DOHH2 (cell line): Measurements from ENCODE around the gene LRRC61.
"Not testable (repeated sequence)": the region's sequence is repeated elsewhere in the genome, so short reads cannot be mapped to it uniquely, and the experiment has no call there.

ENCODE experiments used
- H3F3A ChIP-seq: fragments of 200-600 bp; sonication (generic), shearing (Covaris generic); 2 replicates; pipeline ENCODE4 v1.6.0; 2016; ENCODE audit warnings: antibody characterized with exemption, mild to moderate bottlenecking; ENCODE audit not compliant: control insufficient read depth, insufficient read depth
- H3K27ac ChIP-seq: fragments of 200-600 bp; sonication (generic); 2 replicates; pipeline ENCODE4 v1.5.1; 2014; ENCODE audit warnings: low read depth, mild to moderate bottlenecking, low read length, moderate library complexity
- H3K27me3 ChIP-seq: fragments of 200-600 bp; sonication (generic); 2 replicates; pipeline ENCODE4 v1.6.1; 2014; ENCODE audit warnings: mild to moderate bottlenecking, low read length, mixed read lengths; ENCODE audit not compliant: control insufficient read depth
- H3K36me3 ChIP-seq: fragments of 200-600 bp; sonication (generic); 2 replicates; pipeline ENCODE4 v1.6.1; 2014; ENCODE audit warnings: mild to moderate bottlenecking, low read length, moderate library complexity, mixed read lengths; ENCODE audit not compliant: control insufficient read depth
- H3K4me1 ChIP-seq: fragments of 200-600 bp; sonication (generic); 2 replicates; pipeline ENCODE4 v1.6.1; 2014; ENCODE audit warnings: mild to moderate bottlenecking, low read length, mixed read lengths; ENCODE audit not compliant: control insufficient read depth
- H3K4me2 ChIP-seq: fragments of 200-600 bp; sonication (generic); 2 replicates; pipeline ENCODE4 v1.6.0; 2014; ENCODE audit warnings: mild to moderate bottlenecking, low read length, moderate library complexity
- H3K4me3 ChIP-seq: fragments of 200-600 bp; sonication (generic); 2 replicates; pipeline ENCODE4 v1.5.1; 2014; ENCODE audit warnings: mild to moderate bottlenecking, low read length, mixed read lengths
- H3K79me2 ChIP-seq: fragments of 200-600 bp; sonication (generic); 2 replicates; pipeline ENCODE4 v1.6.1; 2014; ENCODE audit warnings: mild to moderate bottlenecking, low read length, mixed read lengths; ENCODE audit not compliant: control insufficient read depth
- H3K9me2 ChIP-seq: fragments of 200-600 bp; sonication (generic); replicated peaks from 2 replicates; pipeline ENCODE4 v1.6.1; 2014; ENCODE audit warnings: mild to moderate bottlenecking, low read length, mixed read lengths; ENCODE audit not compliant: control insufficient read depth
- H3K9me3 ChIP-seq: fragments of 200-600 bp; sonication (generic); 2 replicates; pipeline ENCODE4 v1.6.1; 2014; ENCODE audit warnings: antibody characterized with exemption, low read length, mixed read lengths; ENCODE audit not compliant: control insufficient read depth, insufficient read depth
- H4K20me1 ChIP-seq: fragments of 200-600 bp; sonication (generic); 2 replicates; pipeline ENCODE4 v1.6.0; 2014; ENCODE audit warnings: low read depth, mild to moderate bottlenecking, antibody characterized with exemption, low read length, moderate library complexity; ENCODE audit not compliant: control insufficient read depth, insufficient read depth
- EZH2phosphoT487 ChIP-seq: fragments of 200-600 bp; sonication (generic); IDR thresholded peaks from 2 replicates; pipeline ENCODE4 v1.6.1; 2017; ENCODE audit warnings: borderline replicate concordance, mild to moderate bottlenecking, antibody characterized with exemption, low read length, moderate library complexity, mixed read lengths
- TF ChIP-seq, protein P1 (sequence below): fragments of 200-600 bp; sonication (generic); IDR thresholded peaks from one replicate; pipeline ENCODE4 v1.5.1; 2014; ENCODE audit warnings: antibody characterized with exemption, mild to moderate bottlenecking, low read depth, low read length; ENCODE audit not compliant: poor library complexity, severe bottlenecking

Gene LRRC61, protein sequence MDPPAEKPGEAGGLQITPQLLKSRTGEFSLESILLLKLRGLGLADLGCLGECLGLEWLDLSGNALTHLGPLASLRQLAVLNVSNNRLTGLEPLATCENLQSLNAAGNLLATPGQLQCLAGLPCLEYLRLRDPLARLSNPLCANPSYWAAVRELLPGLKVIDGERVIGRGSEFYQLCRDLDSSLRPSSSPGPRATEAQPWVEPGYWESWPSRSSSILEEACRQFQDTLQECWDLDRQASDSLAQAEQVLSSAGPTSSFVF

DNA sequence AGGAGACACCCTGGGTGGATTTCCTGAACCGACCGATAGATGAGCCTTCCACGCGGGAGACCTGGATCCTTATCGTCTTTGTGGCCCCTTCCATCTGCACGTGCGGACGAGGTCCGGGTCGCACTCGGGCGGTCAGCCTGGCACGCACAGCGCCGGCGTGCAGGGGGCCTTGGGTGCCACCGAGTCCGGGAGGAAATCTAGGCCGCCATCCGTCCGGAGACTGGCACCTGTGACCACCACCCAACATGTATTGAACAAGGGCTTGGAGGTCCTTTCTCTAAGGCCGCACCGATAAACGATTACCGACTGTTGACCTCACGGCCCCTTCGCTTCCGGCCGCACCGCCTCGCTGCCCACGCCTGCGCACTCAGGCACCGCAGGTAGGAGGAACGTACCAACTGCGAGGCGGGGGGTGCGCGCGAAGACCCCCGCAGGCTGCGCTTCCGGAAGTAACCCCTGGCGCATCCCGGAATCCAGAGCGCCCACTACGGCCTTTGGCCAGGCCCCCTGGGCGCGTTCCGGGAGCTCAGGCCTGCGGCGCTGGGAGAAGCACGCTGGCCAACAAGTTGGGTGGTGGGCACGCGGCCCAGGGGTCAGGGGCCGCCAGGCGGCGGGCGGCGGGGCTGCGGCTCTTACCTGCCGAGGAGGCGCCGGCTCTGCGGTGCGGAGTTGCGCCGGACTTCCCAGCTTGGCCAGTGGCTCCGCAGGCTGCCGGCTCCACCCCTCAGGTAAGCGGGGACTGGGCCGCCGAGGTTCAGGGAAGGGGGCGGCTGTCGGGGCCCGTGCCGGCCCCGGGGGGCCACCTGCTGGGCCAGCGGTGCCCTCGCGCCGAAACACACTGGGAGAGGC lies at the start of gene LRRC61, which contains the start of gene ACTR3C:
LRRC61 (plus strand) TSS at position 523 of the 849 bp plus-strand sequence. CDS start 13,507 bp downstream, outside the sequence.
ACTR3C (minus strand) TSS at position 713 of the 849 bp plus-strand sequence. CDS start 28,249 bp downstream, outside the sequence.
- Histone ChIP-seq H3K79me2 (peaks cover 38% of the 10 kb centered on the region), H3K9me2 (no peaks in the 10 kb centered on the region), H3K27me3 (no peaks in the 10 kb centered on the region), H3K4me2 (peak within 1 kb of the TSS; percentile 98), H4K20me1 (no peaks in the 10 kb centered on the region), H3K9me3 (no peaks in the 10 kb centered on the region), H3K36me3 (peaks cover 52% of the 10 kb centered on the region), H3K4me3 (peak within 1 kb of the TSS; percentile 99), H3K27ac (peak within 1 kb of the TSS; percentile 72), H3K4me1 (peaks cover 29% of the 10 kb centered on the region), H3F3A (no peaks in the 10 kb centered on the region)
- TF ChIP-seq EZH2phosphoT487 = no peak
- TF ChIP-seq, protein P1, sequence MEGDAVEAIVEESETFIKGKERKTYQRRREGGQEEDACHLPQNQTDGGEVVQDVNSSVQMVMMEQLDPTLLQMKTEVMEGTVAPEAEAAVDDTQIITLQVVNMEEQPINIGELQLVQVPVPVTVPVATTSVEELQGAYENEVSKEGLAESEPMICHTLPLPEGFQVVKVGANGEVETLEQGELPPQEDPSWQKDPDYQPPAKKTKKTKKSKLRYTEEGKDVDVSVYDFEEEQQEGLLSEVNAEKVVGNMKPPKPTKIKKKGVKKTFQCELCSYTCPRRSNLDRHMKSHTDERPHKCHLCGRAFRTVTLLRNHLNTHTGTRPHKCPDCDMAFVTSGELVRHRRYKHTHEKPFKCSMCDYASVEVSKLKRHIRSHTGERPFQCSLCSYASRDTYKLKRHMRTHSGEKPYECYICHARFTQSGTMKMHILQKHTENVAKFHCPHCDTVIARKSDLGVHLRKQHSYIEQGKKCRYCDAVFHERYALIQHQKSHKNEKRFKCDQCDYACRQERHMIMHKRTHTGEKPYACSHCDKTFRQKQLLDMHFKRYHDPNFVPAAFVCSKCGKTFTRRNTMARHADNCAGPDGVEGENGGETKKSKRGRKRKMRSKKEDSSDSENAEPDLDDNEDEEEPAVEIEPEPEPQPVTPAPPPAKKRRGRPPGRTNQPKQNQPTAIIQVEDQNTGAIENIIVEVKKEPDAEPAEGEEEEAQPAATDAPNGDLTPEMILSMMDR = peak; percentile 65

DNA sequence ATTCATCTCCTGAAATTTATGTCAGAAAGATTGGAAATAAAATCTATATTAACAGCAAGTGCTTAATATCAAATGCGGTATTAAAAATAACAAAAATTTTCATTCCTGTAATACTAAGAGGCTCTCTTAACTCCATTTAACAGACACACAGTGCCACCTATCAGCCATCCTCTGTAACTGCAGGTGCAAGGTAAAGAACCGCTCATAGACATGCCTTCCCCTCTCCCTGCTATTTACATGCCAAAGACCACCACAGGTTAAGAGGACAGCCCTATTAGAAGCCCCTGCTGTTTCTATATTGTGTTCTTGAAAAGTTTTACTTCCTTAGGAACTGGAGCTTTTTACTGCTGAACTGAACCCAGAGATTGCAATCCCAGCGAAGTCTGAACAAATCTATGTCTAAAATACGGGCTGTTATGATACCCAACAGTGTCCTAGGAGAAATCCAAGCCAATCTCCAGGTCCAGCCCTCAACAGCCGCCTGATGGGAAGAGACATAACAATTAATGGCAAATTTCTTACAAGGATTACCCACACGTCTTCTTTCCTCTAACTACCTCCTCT lies 46.9 kb upstream of the LRRC61 start:
- H3K4me3 ChIP-seq, H3K9me3 ChIP-seq, H3K4me2 ChIP-seq, H3K36me3 ChIP-seq, H3F3A ChIP-seq, H3K79me2 ChIP-seq, H3K9me2 ChIP-seq, H4K20me1 ChIP-seq, H3K4me1 ChIP-seq, H3K27me3 ChIP-seq, H3K27ac ChIP-seq: not testable (repeated sequence)
- TF ChIP-seq, protein P1 = peak; percentile 64

DNA sequence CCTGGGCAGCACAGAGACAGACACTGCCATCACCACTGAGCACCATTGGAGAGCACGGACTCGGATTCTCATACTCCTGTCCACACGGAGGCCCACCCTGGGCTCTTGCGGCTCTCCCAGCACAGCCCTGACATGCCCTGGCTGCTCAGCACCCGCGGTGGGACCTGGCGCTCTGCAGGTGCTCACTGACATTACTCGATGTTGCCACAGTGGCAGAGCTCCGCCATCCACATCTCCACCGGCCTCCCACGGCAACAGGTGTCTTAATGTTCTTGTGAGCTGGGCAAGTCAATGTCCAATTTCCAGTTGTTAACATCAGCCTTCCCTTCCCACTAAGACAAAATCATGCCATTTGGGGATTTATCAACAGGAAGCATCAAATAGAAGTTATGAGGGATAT lies 44.8 kb upstream of the LRRC61 start:
- not testable (repeated sequence) for H3K4me2 ChIP-seq, H4K20me1 ChIP-seq, H3K9me3 ChIP-seq, H3K27ac ChIP-seq, H3K4me3 ChIP-seq, H3K4me1 ChIP-seq, H3K79me2 ChIP-seq, H3K9me2 ChIP-seq, H3F3A ChIP-seq, H3K27me3 ChIP-seq, H3K36me3 ChIP-seq

DNA sequence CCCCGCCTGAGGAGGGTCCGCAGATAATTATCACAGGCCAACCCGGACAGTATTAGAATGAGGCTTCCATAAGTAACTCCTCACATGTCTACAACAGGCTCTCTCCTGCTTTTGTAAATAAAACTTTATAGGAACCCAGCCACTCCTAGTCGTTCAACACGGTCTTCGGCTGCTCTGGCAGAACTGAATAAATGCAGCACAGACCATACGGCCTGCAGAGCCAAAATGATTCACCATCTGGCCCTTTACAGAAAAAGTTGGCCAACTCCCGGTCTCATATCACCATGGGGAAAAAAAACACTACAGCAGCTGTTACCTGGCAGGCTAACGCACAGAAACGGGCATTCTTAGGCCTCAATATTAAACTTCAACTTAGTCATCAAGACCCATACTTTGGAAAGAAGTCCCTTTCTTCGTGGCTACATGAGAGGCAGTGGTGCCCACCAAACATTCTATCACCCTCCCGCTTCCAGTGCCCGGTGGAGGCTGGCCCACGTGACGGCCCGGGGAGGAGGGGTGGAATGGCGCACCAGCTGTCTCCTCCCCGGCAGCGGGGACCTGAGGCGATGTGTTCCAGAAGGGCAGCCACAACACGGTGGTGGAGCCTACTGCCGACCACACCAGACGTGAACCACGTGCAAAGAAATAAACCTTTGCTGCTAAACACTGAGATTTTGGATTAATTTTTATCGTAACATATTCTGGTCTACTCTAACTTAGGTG lies 41.3 kb upstream of the LRRC61 start:
- H3K79me2 ChIP-seq, H3K36me3 ChIP-seq, H3K27ac ChIP-seq, H3K27me3 ChIP-seq, H3K4me3 ChIP-seq, H3F3A ChIP-seq, H3K9me2 ChIP-seq, H3K4me2 ChIP-seq, H4K20me1 ChIP-seq, H3K9me3 ChIP-seq, H3K4me1 ChIP-seq: not testable (repeated sequence)

DNA sequence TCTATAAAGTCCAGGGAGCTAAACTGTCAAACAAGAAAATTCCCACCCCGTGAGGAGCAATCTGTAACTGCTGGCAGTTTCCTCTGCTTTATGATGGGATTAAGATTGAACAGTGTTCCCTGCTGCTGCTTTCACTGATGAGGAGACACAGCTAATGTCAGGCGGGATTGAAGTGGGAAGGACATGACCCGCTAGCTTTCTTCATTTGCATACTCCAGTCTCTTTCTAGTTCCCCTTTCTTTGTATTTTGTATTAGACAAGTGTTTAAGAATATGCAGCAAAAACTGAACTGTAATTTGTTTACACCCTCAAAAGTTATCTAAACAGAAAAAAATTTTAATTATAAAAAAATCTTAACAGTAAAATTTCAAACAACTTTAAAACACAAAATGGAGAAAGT lies 40.0 kb upstream of the LRRC61 start:
- not testable (repeated sequence) for H3K27ac ChIP-seq, H3K36me3 ChIP-seq, H3K27me3 ChIP-seq, H3K4me3 ChIP-seq, H3K79me2 ChIP-seq, H4K20me1 ChIP-seq, H3F3A ChIP-seq, H3K9me3 ChIP-seq, H3K4me2 ChIP-seq, H3K9me2 ChIP-seq, H3K4me1 ChIP-seq

DNA sequence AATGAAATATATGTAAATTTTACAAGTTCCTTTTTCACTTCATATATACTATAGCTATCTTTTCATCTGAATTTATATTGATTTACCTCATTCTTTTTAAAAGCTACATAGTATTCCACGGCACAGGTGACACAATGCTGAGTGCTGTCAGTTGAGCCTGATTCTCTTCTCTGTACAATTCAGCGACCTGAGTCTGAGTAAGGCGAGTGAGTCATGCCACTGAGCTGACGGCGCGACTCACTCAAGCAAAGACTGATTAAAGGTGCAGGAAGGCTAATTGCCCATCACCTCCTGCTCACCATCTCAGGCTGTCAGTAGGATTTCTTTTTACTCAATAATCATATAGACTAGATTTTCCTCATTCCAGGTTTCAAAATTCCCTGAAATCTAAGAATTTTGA lies 39.5 kb upstream of the LRRC61 start:
- not testable (repeated sequence) for H3F3A ChIP-seq, H3K27me3 ChIP-seq, H4K20me1 ChIP-seq, H3K9me3 ChIP-seq, H3K4me3 ChIP-seq, H3K9me2 ChIP-seq, H3K4me2 ChIP-seq, H3K79me2 ChIP-seq, H3K27ac ChIP-seq, H3K4me1 ChIP-seq, H3K36me3 ChIP-seq
